ENCODE data around the gene SSC5D. TPM values are rescaled to one million over a fixed set of nuclear protein-coding genes. Genes with fewer than 3 reads are reported as not detected.

SSC5D gene
- total and polyA plus RNA-seq, 9 of the 15 experiments (the other 6 are each of a cell fraction or from before 2014, with no cell fraction given): 0.04 to 0.71 (median 0.14) TPM; not detected in 2

GRCh38 chr19:55544776-55545439 is 56.7 kb downstream of the SSC5D start (continued):
- TF ChIP-seq HSF4 (CRISPR knock-in tag; IDR thresholded peaks at IDR 0.05; ENCODE audit: borderline replicate concordance) (no peak), DPF2 (IDR thresholded peaks at IDR 0.05) (peak; percentile 95), LEF1 (IDR thresholded peaks at IDR 0.05) (peak; percentile 49; the same call in 1 of the 2 replicates), GATA2 (CRISPR knock-in tag; IDR thresholded peaks at IDR 0.05) (no peak), ZNF778 (CRISPR knock-in tag; IDR thresholded peaks at IDR 0.05) (no peak), HDAC1 (IDR thresholded peaks at IDR 0.05) (0 out of 4 replicates have a peak, but pooled peaks of 1 of the 2 experiments have one; percentile 32), ZNF263 (CRISPR knock-in tag; IDR thresholded peaks at IDR 0.05; ENCODE audit: borderline replicate concordance) (peak; percentile 34; the same call in 1 of the 2 replicates), ARID4B (CRISPR knock-in tag; IDR thresholded peaks at IDR 0.05) (no peak), ZNF165 (CRISPR knock-in tag; IDR thresholded peaks at IDR 0.05; ENCODE audit: borderline replicate concordance) (no peak), NFE2 (IDR thresholded peaks at IDR 0.05; ENCODE audit: low read depth) (peak; percentile 47), GABPB2 (CRISPR knock-in tag; conservative IDR thresholded peaks at IDR 0.05) (no peak), TSC22D4 (tag; IDR thresholded peaks at IDR 0.05) (no peak), ZNF239 (CRISPR knock-in tag; IDR thresholded peaks at IDR 0.05) (no peak), ESRRB (CRISPR knock-in tag; IDR thresholded peaks at IDR 0.05; ENCODE audit: borderline replicate concordance) (no peak), HNRNPL (IDR thresholded peaks at IDR 0.05; ENCODE audit: low read depth, low read length) (no peak), ZNF780A (CRISPR knock-in tag; IDR thresholded peaks at IDR 0.05) (no peak), PREB (CRISPR knock-in tag; IDR thresholded peaks at IDR 0.05) (no peak), PTBP1 (IDR thresholded peaks at IDR 0.05; ENCODE audit: low read depth, low read length) (no peak), DDX20 (tag; IDR thresholded peaks at IDR 0.05; ENCODE audit: low read depth) (no peak), ZBTB7A (IDR thresholded peaks at IDR 0.05; ENCODE audit: borderline replicate concordance, control insufficient read depth, low read depth, low read length) (peak; percentile 99), SMARCE1 (IDR thresholded peaks at IDR 0.05) (peak; percentile 96), PRPF4 (IDR thresholded peaks at IDR 0.05; ENCODE audit: insufficient read depth, low read depth, low read length, poor library complexity, severe bottlenecking) (no peak)
- TF ChIP-seq, protein P1, sequence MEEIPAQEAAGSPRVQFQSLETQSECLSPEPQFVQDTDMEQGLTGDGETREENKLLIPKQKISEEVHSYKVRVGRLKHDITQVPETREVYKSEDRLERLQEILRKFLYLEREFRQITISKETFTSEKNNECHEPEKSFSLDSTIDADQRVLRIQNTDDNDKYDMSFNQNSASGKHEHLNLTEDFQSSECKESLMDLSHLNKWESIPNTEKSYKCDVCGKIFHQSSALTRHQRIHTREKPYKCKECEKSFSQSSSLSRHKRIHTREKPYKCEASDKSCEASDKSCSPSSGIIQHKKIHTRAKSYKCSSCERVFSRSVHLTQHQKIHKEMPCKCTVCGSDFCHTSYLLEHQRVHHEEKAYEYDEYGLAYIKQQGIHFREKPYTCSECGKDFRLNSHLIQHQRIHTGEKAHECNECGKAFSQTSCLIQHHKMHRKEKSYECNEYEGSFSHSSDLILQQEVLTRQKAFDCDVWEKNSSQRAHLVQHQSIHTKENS (CRISPR knock-in tag; IDR thresholded peaks at IDR 0.05): no peak
